Endothelial cell of umbilical vein (primary cell): ENCODE data around the gene FAU. TPM values are rescaled to one million over a fixed set of nuclear protein-coding genes. Genes with fewer than 3 reads are reported as not detected.

Experiments used
- BruUV-seq: library from RNA; stranded (reverse); fragments of 400-500 nt; replicated peaks from 2 replicates; lab custom pipeline; 2021; lab: Mats Ljungman, UMichigan
- CTCF ChIA-PET: fragments of 300-600, 350-600 bp; sonication (Branson Sonifier 250); formaldehyde crosslinking; loops from one replicate; lab custom pipeline; 2021; ENCODE audit warnings: antibody characterized with exemption, inconsistent platforms; lab: Charles Lee
- POLR2A ChIA-PET: fragments of 300-600, 350-600 bp; sonication (Branson Sonifier 250); formaldehyde crosslinking; loops from one replicate; lab custom pipeline; 2021; ENCODE audit warnings: antibody characterized with exemption, inconsistent platforms; lab: Charles Lee
- DNase-seq: peaks from one replicate; pipeline ENCODE4 v3.0.0-alpha.2; 2011; ENCODE audit warnings: low read depth, low spot score
- FAIRE-seq: peaks from 2 replicates; lab custom pipeline; 2011; peaks lifted over from hg19 to GRCh38; lab: Jason Lieb, UNC
- H2AFZ ChIP-seq: 2 replicates; pipeline ENCODE4 v1.6.0; 2012; ENCODE audit warnings: low read depth, low read length, control low read depth, inconsistent platforms
- H3K27ac ChIP-seq: 2 replicates; pipeline ENCODE4 v1.5.1; 2011; ENCODE audit warnings: low read depth, mild to moderate bottlenecking, control low read depth, low read length, moderate library complexity; ENCODE audit not compliant: insufficient read depth
- H3K27me3 ChIP-seq, 2 experiments: 2 replicates each; pipeline versions ENCODE4 v1.6.0 to v1.6.1; 2011; ENCODE audit warnings: low read length in 2 of 2, mixed read lengths in 1 of 2; ENCODE audit not compliant: control insufficient read depth in 2 of 2, insufficient read depth in 2 of 2
- H3K36me3 ChIP-seq, 2 experiments: 2 replicates in 1 of 2; 3 replicates in 1 of 2; pipeline ENCODE4 v1.5.1; 2011; ENCODE audit warnings: low read length in 2 of 2, mild to moderate bottlenecking in 1 of 2, moderate library complexity in 1 of 2; ENCODE audit not compliant: control insufficient read depth in 2 of 2, insufficient read depth in 2 of 2; ENCODE audit errors: extremely low read depth in 1 of 2
- H3K4me1 ChIP-seq: 3 replicates; pipeline ENCODE4 v1.5.1; 2011; ENCODE audit warnings: mild to moderate bottlenecking, low read length; ENCODE audit not compliant: control insufficient read depth, insufficient read depth; ENCODE audit errors: extremely low read depth
- H3K4me2 ChIP-seq: 2 replicates; pipeline ENCODE4 v1.6.1; 2011; ENCODE audit warnings: low read length, control low read depth, mixed read lengths; ENCODE audit not compliant: insufficient read depth
- H3K4me3 ChIP-seq, 3 experiments: fragments of 200-600 bp in 1 of 3; sonication (generic), shearing (Covaris generic) in 1 of 3; replicated peaks in 1 of 3; 2 replicates each; pipeline ENCODE4 v1.5.1; 2011 to 2016; ENCODE audit warnings: control low read depth in 3 of 3, low read length in 3 of 3, mild to moderate bottlenecking in 2 of 3, inconsistent platforms in 1 of 3, low read depth in 1 of 3, moderate library complexity in 1 of 3; ENCODE audit not compliant: insufficient read depth in 1 of 3
- H3K79me2 ChIP-seq: 2 replicates; pipeline ENCODE4 v1.6.0; 2012; ENCODE audit warnings: low read length, inconsistent platforms; ENCODE audit not compliant: control insufficient read depth, insufficient read depth
- H3K9ac ChIP-seq: replicated peaks from 2 replicates; pipeline ENCODE3; 2011; ENCODE audit warnings: low read length, control low read depth; ENCODE audit not compliant: insufficient read depth; ENCODE audit errors: extremely low read depth
- H3K9me1 ChIP-seq: replicated peaks from 3 replicates; pipeline ENCODE4 v1.6.0; 2011; ENCODE audit warnings: mild to moderate bottlenecking, low read length; ENCODE audit not compliant: control insufficient read depth, insufficient read depth; ENCODE audit errors: extremely low read depth
- H3K9me3 ChIP-seq: replicated peaks from 2 replicates; pipeline ENCODE4 v1.5.1; 2012; ENCODE audit warnings: low read length, inconsistent platforms; ENCODE audit not compliant: control insufficient read depth, insufficient read depth
- H4K20me1 ChIP-seq: replicated peaks from 2 replicates; pipeline ENCODE3; 2011; ENCODE audit warnings: mild to moderate bottlenecking, low read length; ENCODE audit not compliant: control insufficient read depth, insufficient read depth; ENCODE audit errors: extremely low read depth
- EZH2 ChIP-seq: IDR thresholded peaks from 2 replicates; pipeline ENCODE4 v1.6.1; 2012; ENCODE audit warnings: borderline replicate concordance, low read depth, mild to moderate bottlenecking, moderate library complexity, low read length, inconsistent platforms; ENCODE audit not compliant: severe bottlenecking
- FOS ChIP-seq: IDR thresholded peaks from 2 replicates; pipeline ENCODE4 v1.6.1; 2011; ENCODE audit warnings: mild to moderate bottlenecking, low read length, moderate library complexity, borderline replicate concordance; ENCODE audit not compliant: insufficient read depth
- GATA2 ChIP-seq: IDR thresholded peaks from 2 replicates; pipeline ENCODE4 v1.7.0; 2011; ENCODE audit warnings: low read depth, mild to moderate bottlenecking, moderate library complexity, mixed read lengths, low read length; ENCODE audit not compliant: insufficient read length, insufficient read depth
- JUN ChIP-seq: IDR thresholded peaks from 2 replicates; pipeline ENCODE4 v1.6.1; 2011; ENCODE audit warnings: borderline replicate concordance, low read depth; ENCODE audit not compliant: insufficient read length, insufficient read depth
- MAX ChIP-seq: IDR thresholded peaks from 2 replicates; pipeline ENCODE4 v1.6.1; 2011; ENCODE audit not compliant: insufficient read depth, insufficient read length
- MYC ChIP-seq: IDR thresholded peaks from one replicate; pipeline ENCODE4 v1.6.1; 2011; ENCODE audit warnings: mild to moderate bottlenecking, low read depth, low read length
- POLR2A ChIP-seq: IDR thresholded peaks from 2 replicates; pipeline ENCODE4 v1.6.1; 2012; ENCODE audit warnings: low read depth, mild to moderate bottlenecking, control low read depth, low read length
- POLR2AphosphoS5 ChIP-seq: IDR thresholded peaks from 2 replicates; pipeline ENCODE4 v1.6.1; 2012; ENCODE audit warnings: low read depth, mild to moderate bottlenecking, control low read depth, low read length, moderate library complexity; ENCODE audit not compliant: insufficient read depth
- dilution Hi-C: fragments of 300-500 bp; cut with MboI; formaldehyde crosslinking; loops from one replicate; pipeline ENCODE4 v1.15.0; 2019; ENCODE audit warnings: low sequenced_read_pairs; ENCODE audit not compliant: extremely low pct_ligation_motif_present
- intact Hi-C: fragments of 100-400 bp; cut with micrococcal nuclease; formaldehyde crosslinking; loops from one replicate; pipeline ENCODE4 v1.10.0; 2022
- polyA plus RNA-seq, 4 experiments: library from polyadenylated mRNA; depleted of rRNA in 3 of 4; stranded (reverse) in 3 of 4; unstranded in 1 of 4; fragments of >200 nt; gene quantifications; 2 replicates each; pipeline versions ENCODE4 v1.2.1 to v1.2.3, GENCODE V29; 2011 to 2012; ENCODE audit warnings: missing spikeins in 1 of 4
- total RNA-seq: library from RNA; stranded (reverse); gene quantifications from 2 replicates; pipeline ENCODE4 v1.2.3, GENCODE V29; 2021
- TF ChIP-seq, protein P1 (sequence below), 2 donors: IDR thresholded peaks; 1 replicate in 1 of 2; 2 replicates in 1 of 2; pipeline ENCODE4 v1.5.1; 2011; ENCODE audit warnings: low read length in 2 of 2, mild to moderate bottlenecking in 2 of 2, moderate library complexity in 2 of 2, control low read depth in 1 of 2, inconsistent platforms in 1 of 2, low read depth in 1 of 2; ENCODE audit not compliant: insufficient read depth in 1 of 2; ENCODE audit errors: extremely low read depth in 1 of 2

The FAU gene
- total and polyA plus RNA-seq, 2 donors (not counting 3 experiments of a cell fraction or from before 2014, with no cell fraction given) = 741 to 746 TPM

DNA sequence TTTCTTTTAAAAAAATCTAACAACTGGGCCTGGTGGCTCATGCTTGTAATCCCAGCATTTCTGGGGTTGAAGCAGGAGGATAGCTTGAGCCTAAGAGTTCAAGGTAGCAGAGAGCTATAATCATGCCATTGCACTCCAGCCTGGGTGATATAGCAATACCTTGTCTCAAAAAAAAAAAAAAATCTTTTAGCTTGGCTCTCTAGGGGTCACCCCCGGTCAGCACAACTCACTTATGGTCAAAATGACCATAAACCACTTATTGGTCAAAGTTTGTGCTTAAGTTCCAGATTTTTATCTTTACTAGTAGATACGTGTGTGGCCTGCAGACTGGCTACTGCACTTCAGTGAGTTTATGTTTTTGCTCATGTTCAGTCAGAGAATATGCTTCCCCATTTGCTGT, 41.8 kb upstream of the FAU start:
- Histone ChIP-seq H3K9me1 (no peaks in the 10 kb centered on the region), H3K4me1 (peaks cover 3% of the 10 kb centered on the region), H3K79me2 (no peaks in the 10 kb centered on the region), H4K20me1 (no peaks in the 10 kb centered on the region), H3K27me3 (no peaks in the 10 kb centered on the region), H2AFZ (no peak overlapping the region), H3K4me2 (no peak overlapping the region), H3K9ac (no peak overlapping the region), H3K4me3 (no peak overlapping the region), H3K9me3 (no peaks in the 10 kb centered on the region), H3K36me3 (no peaks in the 10 kb centered on the region), H3K27ac (no peak overlapping the region)
- TF ChIP-seq JUN = no peak
- no peak for TF ChIP-seq MYC
- no peak for TF ChIP-seq MAX
- no peak for TF ChIP-seq POLR2AphosphoS5
- no peak for TF ChIP-seq POLR2A
- TF ChIP-seq EZH2 = no peak
- no peak for TF ChIP-seq FOS
- no peak for TF ChIP-seq GATA2
- TF ChIP-seq, protein P1, sequence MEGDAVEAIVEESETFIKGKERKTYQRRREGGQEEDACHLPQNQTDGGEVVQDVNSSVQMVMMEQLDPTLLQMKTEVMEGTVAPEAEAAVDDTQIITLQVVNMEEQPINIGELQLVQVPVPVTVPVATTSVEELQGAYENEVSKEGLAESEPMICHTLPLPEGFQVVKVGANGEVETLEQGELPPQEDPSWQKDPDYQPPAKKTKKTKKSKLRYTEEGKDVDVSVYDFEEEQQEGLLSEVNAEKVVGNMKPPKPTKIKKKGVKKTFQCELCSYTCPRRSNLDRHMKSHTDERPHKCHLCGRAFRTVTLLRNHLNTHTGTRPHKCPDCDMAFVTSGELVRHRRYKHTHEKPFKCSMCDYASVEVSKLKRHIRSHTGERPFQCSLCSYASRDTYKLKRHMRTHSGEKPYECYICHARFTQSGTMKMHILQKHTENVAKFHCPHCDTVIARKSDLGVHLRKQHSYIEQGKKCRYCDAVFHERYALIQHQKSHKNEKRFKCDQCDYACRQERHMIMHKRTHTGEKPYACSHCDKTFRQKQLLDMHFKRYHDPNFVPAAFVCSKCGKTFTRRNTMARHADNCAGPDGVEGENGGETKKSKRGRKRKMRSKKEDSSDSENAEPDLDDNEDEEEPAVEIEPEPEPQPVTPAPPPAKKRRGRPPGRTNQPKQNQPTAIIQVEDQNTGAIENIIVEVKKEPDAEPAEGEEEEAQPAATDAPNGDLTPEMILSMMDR (IDR thresholded peaks at IDR 0.05; ENCODE audit: extremely low read depth in 1 of 2, insufficient read depth in 1 of 2, low read depth in 1 of 2, low read length in 2 of 2) = no peak
- ChIA-PET POLR2A (no interaction called here), CTCF (no interaction called here)
- dilution Hi-C loops = no loop called here
- intact Hi-C loops = no loop called here
- BruUV-seq = no TSS peak
- DNase-seq (no peak), FAIRE-seq (no peak)
